Measurements from ENCODE around the gene KCTD11.

KCTD11 gene

GRCh38 chr17:7380855-7381683 lies 29.1 kb downstream of the KCTD11 start, which contains the start of gene TNK1:
TSS of gene TNK1 (plus strand) at chr17:7381089. CDS start at chr17:7382927, 1,838 bp downstream.
- peak; percentile 30 for DNase-seq

- DNase-seq: no peak
These were observed 30.9 kb downstream of the KCTD11 start for GRCh38 chr17:7382901-7383300.

- no peak for DNase-seq
These were observed 31.4 kb downstream of the KCTD11 start for GRCh38 chr17:7383371-7383741.

GRCh38 chr17:7383742-7384488 lies 32.0 kb downstream of the KCTD11 start:
- peak; percentile 62 for DNase-seq

- DNase-seq: no peak
These were observed 32.6 kb downstream of the KCTD11 start for GRCh38 chr17:7384489-7385081.

GRCh38 chr17:7388856-7389255 lies 36.9 kb downstream of the KCTD11 start:
- DNase-seq: no peak

- no peak for DNase-seq
These were observed 38.3 kb downstream of the KCTD11 start for GRCh38 chr17:7389924-7390910.

- DNase-seq: no peak
These were observed 39.3 kb downstream of the KCTD11 start for GRCh38 chr17:7391307-7391706.

- DNase-seq: no peak
These were observed 41.0 kb downstream of the KCTD11 start for GRCh38 chr17:7392696-7393612.

GRCh38 chr17:7393613-7394451 lies 41.9 kb downstream of the KCTD11 start:
- no peak for DNase-seq

GRCh38 chr17:7394452-7395191 lies 42.7 kb downstream of the KCTD11 start, which contains the start of gene PLSCR3:
TSS of gene PLSCR3 (minus strand) at chr17:7394525. CDS start at chr17:7394110, 415 bp downstream.
- DNase-seq: peak; percentile 94

- no peak for DNase-seq
These were observed 44.2 kb downstream of the KCTD11 start for GRCh38 chr17:7396147-7396546.

- DNase-seq: peak; percentile 3
These were observed 46.6 kb downstream of the KCTD11 start for GRCh38 chr17:7398612-7399011.

GRCh38 chr17:7403043-7403726 lies 51.2 kb downstream of the KCTD11 start:
- no peak for DNase-seq

- DNase-seq: no peak
These were observed 51.7 kb downstream of the KCTD11 start for GRCh38 chr17:7403727-7403976.

- DNase-seq: peak; percentile 100
These were observed 52.2 kb downstream of the KCTD11 start, which contains the start of gene TMEM256 for GRCh38 chr17:7403977-7404736. TSS of gene TMEM256 (minus strand) at chr17:7404097. CDS start at chr17:7404084, 13 bp downstream.

All from right hindlimb (tissue), 1 donor.